CD14-positive monocyte (primary cell): ENCODE measurements around the gene POLR2H. TPM values are rescaled to one million over a fixed set of nuclear protein-coding genes. Genes with fewer than 3 reads are reported as not detected.

Experiments
- DNase-seq, 3 donors: peaks; one replicate each; pipeline ENCODE4 v3.0.0-alpha.2; 2011 to 2022
- H2AFZ ChIP-seq: 2 replicates; pipeline ENCODE4 v1.6.0; 2012; ENCODE audit warnings: mild to moderate bottlenecking, low read depth, low read length, inconsistent platforms; ENCODE audit not compliant: insufficient read depth, poor library complexity, severe bottlenecking
- H3K27ac ChIP-seq, 2 donors: 1 replicate in 1 of 2; 2 replicates in 1 of 2; pipeline ENCODE4 v1.5.1; 2012 to 2013; ENCODE audit warnings: low read length in 2 of 2, control low read depth in 1 of 2, inconsistent platforms in 1 of 2, low read depth in 1 of 2, mild to moderate bottlenecking in 1 of 2
- H3K27me3 ChIP-seq, 2 donors: one replicate each; pipeline versions ENCODE4 v1.6.0 to v1.6.1; 2011 to 2013; ENCODE audit warnings: low read length in 2 of 2; ENCODE audit not compliant: control insufficient read depth in 2 of 2, insufficient read depth in 2 of 2
- H3K36me3 ChIP-seq, 2 donors: replicated peaks in 1 of 2; 1 replicate in 1 of 2; 2 replicates in 1 of 2; pipeline versions ENCODE4 v1.5.1 to v1.6.1; 2012 to 2013; ENCODE audit warnings: low read length in 2 of 2, control low read depth in 1 of 2, inconsistent platforms in 1 of 2, mild to moderate bottlenecking in 1 of 2; ENCODE audit not compliant: insufficient read depth in 2 of 2, control insufficient read depth in 1 of 2
- H3K4me1 ChIP-seq, 2 donors: 1 replicate in 1 of 2; 2 replicates in 1 of 2; pipeline versions ENCODE4 v1.5.1 to v1.6.1; 2012 to 2013; ENCODE audit warnings: low read length in 2 of 2, control low read depth in 1 of 2, inconsistent platforms in 1 of 2, mild to moderate bottlenecking in 1 of 2, moderate library complexity in 1 of 2; ENCODE audit not compliant: insufficient read depth in 2 of 2, control insufficient read depth in 1 of 2
- H3K4me2 ChIP-seq: replicated peaks from 2 replicates; pipeline ENCODE3; 2012; ENCODE audit warnings: low read length, moderate library complexity, mild to moderate bottlenecking; ENCODE audit not compliant: poor library complexity, severe bottlenecking; ENCODE audit errors: extremely low read depth
- H3K4me3 ChIP-seq, 3 experiments: fragments of 200-600 bp in 1 of 3; sonication (generic) in 1 of 3; replicated peaks in 1 of 3; 1 replicate in 2 of 3; 2 replicates in 1 of 3; pipeline ENCODE4 v1.5.1; 2011 to 2013; ENCODE audit warnings: low read length in 3 of 3, mild to moderate bottlenecking in 3 of 3, control low read depth in 2 of 3, low read depth in 2 of 3, inconsistent platforms in 1 of 3, moderate library complexity in 1 of 3
- H3K79me2 ChIP-seq: 2 replicates; pipeline ENCODE4 v1.6.0; 2012; ENCODE audit warnings: mild to moderate bottlenecking, control low read depth, inconsistent platforms, low read length, moderate library complexity; ENCODE audit not compliant: insufficient read depth
- H3K9ac ChIP-seq: 2 replicates; pipeline ENCODE4 v1.6.0; 2017; ENCODE audit warnings: low read length, mild to moderate bottlenecking; ENCODE audit not compliant: insufficient read depth, poor library complexity, severe bottlenecking
- H3K9me3 ChIP-seq, 2 donors: replicated peaks in 1 of 2; 1 replicate in 1 of 2; 2 replicates in 1 of 2; pipeline versions ENCODE4 v1.5.1 to v1.6.1; 2012 to 2013; ENCODE audit warnings: low read length in 2 of 2, control low read depth in 1 of 2; ENCODE audit not compliant: control insufficient read depth in 1 of 2, insufficient read depth in 1 of 2
- H4K20me1 ChIP-seq: 2 replicates; pipeline ENCODE4 v1.6.0; 2012; ENCODE audit warnings: mild to moderate bottlenecking, low read length, control low read depth, moderate library complexity; ENCODE audit not compliant: insufficient read depth
- H3K27ac Mint-ChIP-seq, 7 donors: one replicate each; pipeline ENCODE4 v1.8.0; 2020; ENCODE audit warnings: mild to moderate bottlenecking in 7 of 7, mixed read lengths in 7 of 7, moderate library complexity in 6 of 7, inconsistent platforms in 2 of 7
- H3K27me3 Mint-ChIP-seq, 3 donors: one replicate each; pipeline ENCODE4 v1.8.0; 2021 to 2022; ENCODE audit warnings: low read depth in 3 of 3, mild to moderate bottlenecking in 3 of 3, mixed read lengths in 3 of 3, moderate library complexity in 3 of 3, inconsistent platforms in 1 of 3
- H3K36me3 Mint-ChIP-seq, 2 donors: one replicate each; pipeline ENCODE4 v1.8.0; 2020; ENCODE audit warnings: mixed read lengths in 2 of 2, inconsistent platforms in 1 of 2, mild to moderate bottlenecking in 1 of 2
- H3K4me1 Mint-ChIP-seq: one replicate; pipeline ENCODE4 v1.8.0; 2020; ENCODE audit warnings: mild to moderate bottlenecking, mixed read lengths
- H3K4me3 Mint-ChIP-seq, 2 donors: one replicate each; pipeline ENCODE4 v1.8.0; 2020; ENCODE audit warnings: mild to moderate bottlenecking in 2 of 2, mixed read lengths in 2 of 2, moderate library complexity in 1 of 2
- H3K9me3 Mint-ChIP-seq, 7 donors: one replicate each; pipeline ENCODE4 v1.8.0; 2020 to 2022; ENCODE audit warnings: mixed read lengths in 7 of 7, mild to moderate bottlenecking in 6 of 7, moderate library complexity in 6 of 7, inconsistent platforms in 2 of 7
- CTCF ChIP-seq: fragments of 200-600 bp; IDR thresholded peaks from one replicate; pipeline ENCODE4 v1.8.0; 2022; ENCODE audit warnings: antibody characterized with exemption, mild to moderate bottlenecking
- WGBS: methylation state at CpG from one replicate; pipeline ENCODE4 v1.1.5; 2013; ENCODE audit warnings: missing lambda C conversion rate; ENCODE audit not compliant: insufficient coverage; 5-methylcytosine and 5-hydroxymethylcytosine counted together
- intact Hi-C, 2 donors: fragments of 100-400 bp; cut with micrococcal nuclease; formaldehyde crosslinking; loops; one replicate each; pipeline versions ENCODE4 v1.15.0 to v1.15.1; 2023
- polyA plus RNA-seq, 3 donors: library from polyadenylated mRNA; depleted of rRNA in 1 of 3; unstranded in 2 of 3; stranded (reverse) in 1 of 3; fragments of 300-500 nt in 2 of 3; fragments of >200 nt in 1 of 3; fragmentation: Illumina TruSeq in 2 of 3; gene quantifications; 1 replicate in 2 of 3; 2 replicates in 1 of 3; pipeline ENCODE4 v1.2.3, GENCODE V29; 2012 to 2021

POLR2H gene
- polyA plus RNA-seq, 3 donors, result 21.7 to 67.3 (median 24.6) TPM

GRCh38 chr3:184317201-184317600, 44.3 kb upstream of the POLR2H start:
- no peak for DNase-seq
- H3K4me3 Mint-ChIP-seq, result no peak overlapping the region
- Histone ChIP-seq H3K4me1 (peaks cover 76 to 81% of the 10 kb centered on the region in 2 donors), H3K27ac (peak overlapping the region in 1 of 2 donors; percentile 91), H3K9me3 (no peaks in the 10 kb centered on the region), H3K36me3 (peaks cover 27 to 40% of the 10 kb centered on the region in 2 donors), H2AFZ (no peak overlapping the region), H3K79me2 (peaks cover 71% of the 10 kb centered on the region), H3K27me3 (no peaks in the 10 kb centered on the region), H3K4me2 (peak overlapping the region; percentile 98), H3K9ac (no peak overlapping the region), H4K20me1 (peaks cover 41% of the 10 kb centered on the region), H3K4me3 (peak overlapping the region in 1 of 3 experiments; percentile 91)
- peaks cover 39% of the 10 kb centered on the region in 2 donors for H3K36me3 Mint-ChIP-seq
- intact Hi-C loops, result no loop called here
- 59% methylated on average over 4 of the region's 5 CpGs for WGBS
- peaks cover 59% of the 10 kb centered on the region for H3K4me1 Mint-ChIP-seq
- H3K9me3 Mint-ChIP-seq, result peaks cover 0 to 2% (median 0%) of the 10 kb centered on the region in 7 donors
- peak overlapping the region in 5 of 7 donors; percentile 8 to 97 (median 65) for H3K27ac Mint-ChIP-seq
- TF ChIP-seq CTCF, result no peak
- peaks cover 0 to 5% (median 0%) of the 10 kb centered on the region in 3 donors for H3K27me3 Mint-ChIP-seq

- Histone ChIP-seq H2AFZ (no peak overlapping the region), H4K20me1 (peaks cover 65% of the 10 kb centered on the region), H3K4me3 (peak overlapping the region in 2 of 3 experiments; percentile 7 to 67), H3K4me1 (peaks cover 81 to 84% of the 10 kb centered on the region in 2 donors), H3K36me3 (peaks cover 54 to 67% of the 10 kb centered on the region in 2 donors), H3K79me2 (peaks cover 87% of the 10 kb centered on the region), H3K4me2 (peak overlapping the region; percentile 74), H3K27ac (peak overlapping the region; percentile 89), H3K9me3 (no peaks in the 10 kb centered on the region), H3K27me3 (no peaks in the 10 kb centered on the region), H3K9ac (peak overlapping the region; percentile 38)
- H3K27ac Mint-ChIP-seq, result peak overlapping the region; percentile 92 to 97 (median 95)
- intact Hi-C loops, result no loop called here
- peaks cover 0 to 5% (median 0%) of the 10 kb centered on the region in 3 donors for H3K27me3 Mint-ChIP-seq
- H3K9me3 Mint-ChIP-seq, result peaks cover 0 to 2% (median 0%) of the 10 kb centered on the region in 7 donors
- peak; percentile 82 to 85 (median 82) for DNase-seq
- H3K36me3 Mint-ChIP-seq, result peaks cover 66 to 67% of the 10 kb centered on the region in 2 donors
- H3K4me3 Mint-ChIP-seq, result peak overlapping the region; percentile 51 to 54
- H3K4me1 Mint-ChIP-seq, result peaks cover 71% of the 10 kb centered on the region
- TF ChIP-seq CTCF, result no peak
- 7% methylated on average over 3 of the region's 4 CpGs for WGBS
Measured at GRCh38 chr3:184320104-184320445, 41.4 kb upstream of the POLR2H start.
